Activated naive CD4-positive, alpha-beta T cell treated with anti-CD3 and anti-CD28 coated beads, Interleukin-2, amount 50 U/mL, for 24 hours (primary cell): Measurements from ENCODE around the gene F7.
A peak's percentile ranks its signal among the peaks of the same experiment; 100 is the strongest.

Experiments
- H3K27ac Mint-ChIP-seq: one replicate; pipeline ENCODE4 v1.8.0; 2021; ENCODE audit warnings: mild to moderate bottlenecking, mixed read lengths
- H3K27me3 Mint-ChIP-seq: one replicate; pipeline ENCODE4 v1.8.0; 2021; ENCODE audit warnings: mixed read lengths
- H3K36me3 Mint-ChIP-seq: one replicate; pipeline ENCODE4 v1.8.0; 2021; ENCODE audit warnings: mixed read lengths
- H3K4me1 Mint-ChIP-seq: one replicate; pipeline ENCODE4 v1.8.0; 2021; ENCODE audit warnings: mixed read lengths
- H3K4me3 Mint-ChIP-seq: one replicate; pipeline ENCODE4 v1.8.0; 2021; ENCODE audit warnings: mild to moderate bottlenecking, mixed read lengths
- H3K9me3 Mint-ChIP-seq: one replicate; pipeline ENCODE4 v1.8.0; 2021; ENCODE audit warnings: mixed read lengths

Gene F7

DNA sequence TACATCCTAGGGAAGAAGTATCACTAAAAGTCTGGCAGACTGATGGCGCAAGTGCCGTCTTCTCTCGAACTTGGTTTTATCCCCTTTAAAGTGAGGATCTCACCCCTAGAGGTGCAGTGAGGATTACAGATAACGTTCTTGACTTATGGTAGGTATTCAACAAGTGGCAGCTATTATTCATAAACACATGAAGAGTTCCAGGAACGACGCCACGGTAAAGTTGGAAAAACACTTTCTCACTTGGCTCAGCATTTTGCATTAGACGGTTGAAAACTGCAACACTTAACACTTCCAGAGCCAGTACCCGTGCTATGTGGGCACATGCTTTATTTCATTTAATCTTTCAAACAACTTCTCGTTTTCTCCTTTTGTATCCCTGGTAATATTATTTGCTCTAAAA, 61.6 kb downstream of the F7 start:
- no peaks in the 10 kb centered on the region for H3K9me3 Mint-ChIP-seq
- H3K27me3 Mint-ChIP-seq: no peaks in the 10 kb centered on the region
- H3K36me3 Mint-ChIP-seq: peaks cover 19% of the 10 kb centered on the region
- no peak overlapping the region for H3K27ac Mint-ChIP-seq
- H3K4me1 Mint-ChIP-seq: peaks cover 26% of the 10 kb centered on the region
- H3K4me3 Mint-ChIP-seq: no peak overlapping the region

GRCh38 chr13:113167575-113167974, 62.0 kb downstream of the F7 start:
- peak overlapping the region; percentile 53 for H3K27ac Mint-ChIP-seq
- no peaks in the 10 kb centered on the region for H3K27me3 Mint-ChIP-seq
- H3K4me1 Mint-ChIP-seq: peaks cover 26% of the 10 kb centered on the region
- peaks cover 19% of the 10 kb centered on the region for H3K36me3 Mint-ChIP-seq
- H3K4me3 Mint-ChIP-seq: no peak overlapping the region
- H3K9me3 Mint-ChIP-seq: no peaks in the 10 kb centered on the region

DNA sequence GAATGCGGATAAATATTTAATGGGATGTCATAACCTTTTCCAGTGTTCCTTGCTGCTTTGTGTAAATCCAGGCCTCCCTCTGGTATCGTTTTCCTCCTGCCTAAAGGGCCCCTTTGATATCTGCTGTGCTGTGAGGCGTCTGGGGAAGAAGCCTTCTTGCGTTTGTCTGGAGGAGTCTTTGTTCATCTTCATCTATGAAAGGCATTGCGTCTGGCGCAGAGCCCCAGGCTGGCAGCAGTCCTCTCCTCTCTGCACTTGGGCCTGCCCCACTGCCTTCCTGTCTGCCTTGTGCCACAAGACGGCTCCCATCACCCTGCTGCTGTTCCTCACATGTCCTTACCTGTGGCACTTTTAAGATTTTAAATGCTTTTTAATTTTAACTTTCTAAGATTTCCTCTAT, 62.6 kb downstream of the F7 start:
- Mint-ChIP-seq H3K4me3 (no peak overlapping the region), H3K27ac (peak overlapping the region; percentile 53)

DNA sequence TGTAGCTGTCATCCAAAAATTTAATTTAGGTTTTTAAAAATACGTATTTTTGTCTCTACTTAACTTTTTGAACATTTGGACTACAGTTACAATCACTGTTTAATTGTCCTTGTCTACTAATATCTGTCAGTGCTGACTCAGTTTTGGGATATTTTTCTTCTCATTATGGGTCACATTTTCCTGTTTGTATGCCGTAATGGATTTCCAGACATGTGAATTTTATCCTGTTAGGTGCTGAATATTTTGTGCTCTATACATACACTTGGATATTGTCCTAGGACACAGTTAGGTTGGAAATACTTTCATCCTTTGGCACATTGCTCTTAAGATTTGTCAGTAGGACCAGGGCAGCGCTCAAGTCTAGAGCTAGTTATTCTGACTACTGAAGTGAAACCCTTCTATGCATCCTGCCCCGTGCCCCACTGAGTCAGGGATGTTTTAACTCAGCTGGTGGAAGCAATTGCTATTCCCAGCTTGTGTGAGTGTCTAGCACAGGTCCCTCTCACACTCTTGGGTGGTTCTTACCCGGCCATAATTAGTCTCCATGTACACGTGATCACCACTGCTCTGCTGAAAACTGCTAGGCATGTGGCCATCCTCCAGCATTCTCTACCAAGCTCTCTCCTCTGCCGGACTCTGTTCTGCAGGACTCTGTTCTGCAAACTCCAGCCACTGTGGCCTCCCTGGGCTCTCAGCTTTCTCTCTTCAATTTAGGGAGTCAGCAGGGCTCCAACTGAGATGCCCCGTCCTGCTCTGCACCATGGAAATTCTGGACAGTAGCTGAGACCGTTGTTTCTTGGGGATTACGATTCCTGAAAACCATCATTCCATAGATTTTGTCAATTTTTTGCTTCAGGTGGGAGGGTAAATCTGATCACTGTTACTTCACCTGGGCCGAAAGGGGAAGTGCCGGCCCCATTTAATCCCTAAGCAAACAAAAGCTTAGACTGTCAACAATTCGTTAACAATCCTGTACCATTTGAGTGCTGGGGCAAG, 64.0 kb downstream of the F7 start:
- Mint-ChIP-seq H3K27me3 (no peaks in the 10 kb centered on the region), H3K9me3 (no peaks in the 10 kb centered on the region), H3K4me3 (no peak overlapping the region), H3K4me1 (peaks cover 24% of the 10 kb centered on the region), H3K27ac (no peak overlapping the region), H3K36me3 (peaks cover 21% of the 10 kb centered on the region)

More for the DNA sequence above, 62.6 kb downstream of the F7 start:
- peaks cover 19% of the 10 kb centered on the region for H3K36me3 Mint-ChIP-seq
- H3K27me3 Mint-ChIP-seq: no peaks in the 10 kb centered on the region
- H3K4me1 Mint-ChIP-seq: peaks cover 28% of the 10 kb centered on the region
- no peaks in the 10 kb centered on the region for H3K9me3 Mint-ChIP-seq
